ENCODE data around the gene FAM174A.
"Not testable (repeated sequence)": the region's sequence is repeated elsewhere in the genome, so short reads cannot be mapped to it uniquely, and the experiment has no call there.

The FAM174A gene

GRCh38 chr5:100575815-100576214, 40.6 kb downstream of the FAM174A start:
- DNase-seq (ENCODE audit: low read depth, low spot score) = no peak

GRCh38 chr5:100576217-100576751, 41.1 kb downstream of the FAM174A start:
- no peak for DNase-seq (ENCODE audit: low read depth, low spot score)

DNA sequence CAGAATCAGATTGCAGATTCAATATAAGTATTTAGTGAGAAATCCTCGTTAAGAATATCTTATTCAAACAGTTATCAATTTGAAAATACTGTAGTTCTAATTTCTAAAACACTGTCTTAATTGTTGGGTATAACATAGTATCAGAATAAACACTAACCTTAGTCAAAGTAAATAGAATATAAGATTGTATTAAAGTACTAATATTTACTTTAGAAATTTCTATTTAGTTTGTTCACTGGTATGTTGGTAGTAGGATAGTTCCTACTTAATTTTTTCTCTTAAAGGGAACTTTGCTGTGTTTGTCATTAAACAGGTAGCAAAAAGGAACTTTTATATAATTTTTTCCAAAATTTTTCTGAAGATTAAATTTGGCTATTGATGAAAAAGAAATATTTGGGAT, 42.3 kb downstream of the FAM174A start:
- no peak for DNase-seq (ENCODE audit: low read depth, low spot score)

- no peak for DNase-seq (ENCODE audit: low read depth, low spot score)
Observed at GRCh38 chr5:100584069-100584468, 48.9 kb downstream of the FAM174A start.

GRCh38 chr5:100584889-100585288, 49.7 kb downstream of the FAM174A start:
- DNase-seq (ENCODE audit: low read depth, low spot score) = no peak

DNA sequence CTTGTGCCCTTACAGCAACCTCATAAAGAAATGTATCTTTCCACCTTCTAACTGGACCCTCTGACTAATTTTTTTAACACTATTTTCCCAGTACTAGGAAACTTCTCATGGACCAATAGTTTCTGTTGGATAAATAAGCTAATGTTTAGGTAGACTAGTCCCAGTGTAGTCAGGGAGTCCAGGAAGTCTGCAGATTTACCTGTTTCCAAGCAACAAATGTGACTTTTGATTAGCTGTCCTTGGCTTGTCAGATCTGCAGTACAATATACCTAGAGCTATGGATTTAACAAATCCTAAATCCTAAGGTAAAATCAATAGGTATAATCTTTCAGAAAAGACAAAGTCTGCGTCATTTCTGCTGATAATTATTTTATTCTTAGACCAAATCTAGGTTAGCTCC, 55.7 kb downstream of the FAM174A start:
- DNase-seq (ENCODE audit: low read depth, low spot score) = no peak

DNA sequence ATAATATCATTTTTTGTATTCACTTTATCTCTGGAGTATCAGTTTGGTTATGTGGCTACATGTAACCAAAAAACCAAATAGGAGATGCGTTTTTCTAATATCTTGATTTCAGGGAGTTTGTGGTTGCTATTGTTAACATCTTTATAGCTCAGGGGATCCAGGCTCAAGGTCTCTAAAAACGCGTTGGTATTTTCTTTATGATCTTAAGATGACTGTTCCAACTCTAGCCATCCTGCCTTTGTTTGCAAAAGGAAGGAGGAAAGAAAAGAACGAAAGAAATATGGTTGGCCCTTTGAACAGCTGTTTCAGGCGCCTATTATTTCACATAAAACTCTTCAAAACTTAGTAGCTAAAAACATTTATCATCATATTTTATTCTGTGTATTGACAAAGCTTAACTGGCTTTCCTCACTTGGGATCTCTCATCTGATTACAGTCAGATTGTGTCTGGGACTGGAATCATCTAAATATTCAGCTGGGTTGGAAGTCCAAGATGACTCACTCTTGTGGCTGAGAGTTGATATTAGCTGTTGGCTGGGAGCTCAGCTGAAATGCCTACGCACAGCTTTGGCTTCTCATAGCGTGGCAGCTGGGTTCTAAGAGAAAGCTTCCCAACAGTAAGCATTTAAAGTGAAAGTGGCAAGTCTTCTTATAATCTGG, 60.1 kb downstream of the FAM174A start:
- DNase-seq (ENCODE audit: low read depth, low spot score) = no peak

DNA sequence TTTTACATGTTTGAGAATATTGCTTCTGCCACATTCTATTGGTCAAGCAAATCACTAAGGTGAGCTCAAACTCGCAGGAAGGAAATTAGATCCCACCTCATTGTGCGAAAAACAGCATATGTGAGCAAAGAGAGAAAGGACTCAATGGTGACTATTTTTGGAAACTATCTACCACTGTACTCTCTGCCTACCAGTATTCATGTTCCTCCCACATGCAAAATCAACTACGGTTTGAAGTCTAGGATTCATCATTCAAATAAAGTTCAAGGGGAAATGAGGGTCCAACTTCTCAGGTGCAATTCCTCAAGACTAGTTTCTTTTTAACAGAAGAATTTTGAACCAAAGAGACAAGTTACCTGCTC, 60.6 kb downstream of the FAM174A start:
- no peak for DNase-seq (ENCODE audit: low read depth, low spot score)

GRCh38 chr5:100598446-100598845, 63.3 kb downstream of the FAM174A start:
- DNase-seq (ENCODE audit: low read depth, low spot score) = no peak

DNA sequence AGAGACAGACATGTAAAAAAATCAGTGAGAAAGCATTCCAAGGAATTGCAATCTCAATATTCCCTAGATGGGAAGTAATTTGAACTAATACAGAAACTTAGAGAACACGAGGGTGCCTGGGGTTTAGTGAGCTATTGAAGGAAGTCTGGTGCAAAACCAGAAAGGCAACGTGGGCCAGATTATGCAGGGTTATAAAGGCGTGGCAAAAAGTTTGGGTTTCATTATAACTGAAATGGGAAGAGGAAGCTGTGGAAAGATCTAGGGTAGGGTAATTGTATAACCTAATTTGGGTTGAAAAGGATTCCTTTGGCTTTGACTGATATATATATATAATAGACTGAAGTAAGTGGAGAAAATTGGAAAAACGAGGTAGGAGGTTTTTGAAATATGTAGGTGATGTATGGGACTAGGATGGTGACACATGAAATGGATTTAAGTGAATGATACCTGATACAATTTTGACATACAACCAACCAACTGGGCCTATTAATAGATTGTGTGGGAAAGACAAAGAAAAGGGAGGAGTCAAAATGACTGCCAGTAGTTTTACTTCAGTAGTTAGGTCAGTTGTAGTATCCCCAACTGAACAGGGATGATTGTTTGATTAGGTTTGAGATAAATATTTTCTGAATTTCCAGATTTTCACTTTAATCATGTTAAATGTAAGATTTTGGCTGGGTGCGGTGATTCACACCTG, 65.3 kb downstream of the FAM174A start:
- no peak for DNase-seq (ENCODE audit: low read depth, low spot score)

- DNase-seq (ENCODE audit: low read depth, low spot score) = no peak
Observed at GRCh38 chr5:100603141-100603540, 68.0 kb downstream of the FAM174A start.

DNA sequence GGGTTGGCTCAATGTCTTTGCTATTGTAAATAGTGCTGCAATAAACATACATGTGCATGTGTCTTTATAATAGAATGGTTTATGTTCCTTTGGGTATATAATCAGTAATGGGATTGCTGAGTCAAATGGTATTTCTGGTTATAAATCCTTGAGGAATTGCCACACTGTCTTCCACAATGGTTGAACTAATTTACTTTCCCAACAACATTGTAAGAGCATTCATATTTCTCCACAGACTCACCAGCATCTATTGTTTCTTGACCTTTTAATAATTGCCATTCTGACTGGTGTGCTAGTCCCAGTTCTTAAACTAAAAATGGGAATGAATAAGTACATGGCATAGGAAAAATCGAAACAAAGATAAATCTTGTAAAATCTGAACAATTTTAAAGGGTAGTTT, 68.8 kb downstream of the FAM174A start:
- DNase-seq (ENCODE audit: low read depth, low spot score) = not testable (repeated sequence)

- no peak for DNase-seq (ENCODE audit: low read depth, low spot score)
Observed at GRCh38 chr5:100609594-100609993, 74.4 kb downstream of the FAM174A start.

- no peak for DNase-seq (ENCODE audit: low read depth, low spot score)
Observed at GRCh38 chr5:100614308-100614707, 79.1 kb downstream of the FAM174A start.

GRCh38 chr5:100615362-100615761, 80.2 kb downstream of the FAM174A start:
- no peak for DNase-seq (ENCODE audit: low read depth, low spot score)

DNA sequence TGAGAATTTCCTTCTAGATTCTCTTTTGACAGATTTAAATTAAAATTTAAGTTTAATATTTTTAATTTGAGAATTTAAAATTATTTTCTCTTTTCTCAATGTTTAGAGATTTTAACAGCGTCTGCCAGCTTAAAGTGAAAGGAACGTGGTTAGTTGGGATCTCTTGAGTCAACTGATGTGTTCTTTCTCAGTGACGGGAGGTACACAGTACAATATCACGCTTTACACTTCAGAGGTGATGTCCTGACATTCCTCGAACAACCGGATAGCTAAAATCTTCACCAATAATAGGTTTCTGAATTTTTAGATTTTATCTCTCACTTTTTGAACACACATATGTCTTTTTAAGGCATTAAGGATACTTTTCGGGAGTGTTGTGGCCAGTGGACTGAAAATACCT, 81.1 kb downstream of the FAM174A start:
- DNase-seq (ENCODE audit: low read depth, low spot score) = no peak

DNA sequence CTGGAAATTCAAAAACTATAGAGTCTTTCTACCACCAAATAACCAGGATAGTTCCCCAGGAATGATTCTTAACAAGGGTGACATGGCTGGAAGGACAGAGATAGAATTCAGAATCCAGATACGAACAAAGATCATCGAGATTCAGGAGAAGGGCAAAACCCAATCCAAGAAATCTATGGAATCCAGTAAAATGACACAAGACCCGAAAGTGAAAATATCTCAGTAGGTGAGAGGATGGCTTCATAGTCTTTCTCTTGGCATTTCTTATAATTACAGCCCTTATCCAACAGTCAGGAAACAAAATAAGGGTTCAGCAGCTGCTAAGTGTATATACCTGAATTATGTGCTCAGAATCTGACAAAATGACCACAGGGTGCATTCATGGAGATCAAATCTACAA, 81.8 kb downstream of the FAM174A start:
- no peak for DNase-seq (ENCODE audit: low read depth, low spot score)

DNA sequence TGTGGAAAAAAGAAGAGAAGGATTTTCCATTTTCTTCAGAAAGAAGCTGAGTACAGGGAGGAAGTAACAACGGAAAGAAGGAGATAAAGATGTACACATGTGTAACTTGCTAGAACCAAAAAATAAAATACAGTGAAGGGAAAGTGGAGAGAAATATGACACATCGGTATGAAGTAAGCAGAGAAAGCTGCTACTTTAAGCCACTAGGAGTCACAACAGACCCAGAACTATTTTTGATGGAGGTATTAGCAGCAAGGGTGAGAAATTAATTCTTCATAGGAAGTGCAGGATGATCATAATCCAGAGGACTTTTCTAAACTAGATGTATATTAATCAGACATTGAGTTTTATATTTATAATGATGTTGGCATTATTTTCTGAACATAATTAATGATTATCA, 88.5 kb downstream of the FAM174A start:
- no peak for DNase-seq (ENCODE audit: low read depth, low spot score)

DNA sequence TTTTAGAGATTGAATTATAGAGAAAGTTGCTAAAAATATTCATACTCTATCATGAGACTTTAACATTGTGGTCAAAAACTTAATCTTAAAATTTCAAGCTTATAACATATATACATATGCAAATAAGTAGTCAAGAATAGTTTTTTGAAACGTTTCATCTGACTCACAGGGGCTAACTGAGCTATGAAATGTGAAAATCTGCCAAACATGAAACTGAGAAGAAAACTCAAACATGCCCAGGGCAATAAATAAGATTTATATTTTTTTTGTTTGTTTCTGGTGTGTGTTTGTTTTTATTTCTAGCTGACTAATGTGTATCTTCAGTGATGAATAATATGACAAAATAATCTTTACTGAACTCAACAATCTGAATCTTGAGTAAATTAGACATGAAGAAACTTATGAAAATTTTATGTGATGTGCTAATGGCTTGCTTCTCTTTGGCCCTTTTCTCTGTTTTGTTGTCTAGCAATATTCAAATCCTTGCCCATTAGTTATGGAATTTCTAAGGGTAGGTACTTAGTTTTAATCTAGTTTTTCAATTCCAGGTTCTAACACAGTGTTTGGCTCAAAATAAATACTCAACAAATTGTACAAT, 99.9 kb downstream of the FAM174A start:
- no peak for DNase-seq (ENCODE audit: low read depth, low spot score)

All from ELF-1 (cell line).